GM10266 (cell line): Measurements from ENCODE around the gene AMOTL1.

ENCODE experiments used
- DNase-seq: peaks from one replicate; pipeline ENCODE4 v3.0.0; 2012; ENCODE audit errors: extremely low spot score
- CTCF ChIP-seq: IDR thresholded peaks from 2 replicates; pipeline ENCODE4 v1.5.1; 2012; ENCODE audit warnings: mild to moderate bottlenecking, low read depth; ENCODE audit not compliant: control insufficient read depth, insufficient read depth; ENCODE audit errors: missing control alignments

The AMOTL1 gene

GRCh38 chr11:94776351-94777321, 8.5 kb downstream of the AMOTL1 start:
- no peak for DNase-seq
- TF ChIP-seq CTCF = no peak

GRCh38 chr11:94780432-94780831, 12.3 kb downstream of the AMOTL1 start:
- DNase-seq = no peak
- TF ChIP-seq CTCF = no peak

DNA sequence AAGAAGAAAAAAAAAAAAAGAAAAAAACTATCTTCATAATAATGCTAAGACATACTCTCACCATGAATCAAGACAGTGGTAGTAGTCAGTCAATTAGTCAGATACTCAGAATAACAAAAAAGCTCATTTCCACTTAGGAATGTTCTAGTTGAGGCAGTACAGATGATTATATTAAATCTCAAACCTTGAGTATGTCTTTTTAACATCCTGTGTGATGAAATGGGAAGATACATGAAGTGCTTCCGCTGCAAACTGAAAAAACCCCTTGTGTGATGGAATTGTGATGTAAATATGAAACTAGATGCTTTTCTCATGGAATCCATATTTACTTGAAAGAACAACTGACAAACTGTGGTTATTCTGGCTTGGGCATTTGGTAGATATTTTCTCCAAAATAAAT, 13.7 kb downstream of the AMOTL1 start:
- no peak for DNase-seq
- no peak for TF ChIP-seq CTCF

- TF ChIP-seq CTCF = no peak
- DNase-seq = no peak
Measured at GRCh38 chr11:94782446-94782845, 14.3 kb downstream of the AMOTL1 start.

GRCh38 chr11:94784884-94785283, 16.7 kb downstream of the AMOTL1 start:
- no peak for DNase-seq
- TF ChIP-seq CTCF = no peak

GRCh38 chr11:94785509-94785908, 17.4 kb downstream of the AMOTL1 start:
- no peak for TF ChIP-seq CTCF
- no peak for DNase-seq
